ENCODE measurements around the gene CTSW. TPM values are rescaled to one million over a fixed set of nuclear protein-coding genes. Genes with fewer than 3 reads are reported as not detected.
A peak's percentile ranks its signal among the peaks of the same experiment; 100 is the strongest.

The CTSW gene
- total and polyA plus RNA-seq, 2 donors (not counting 1 experiment from before 2014, with no cell fraction given), result 0.84 to 4.6 TPM

DNA sequence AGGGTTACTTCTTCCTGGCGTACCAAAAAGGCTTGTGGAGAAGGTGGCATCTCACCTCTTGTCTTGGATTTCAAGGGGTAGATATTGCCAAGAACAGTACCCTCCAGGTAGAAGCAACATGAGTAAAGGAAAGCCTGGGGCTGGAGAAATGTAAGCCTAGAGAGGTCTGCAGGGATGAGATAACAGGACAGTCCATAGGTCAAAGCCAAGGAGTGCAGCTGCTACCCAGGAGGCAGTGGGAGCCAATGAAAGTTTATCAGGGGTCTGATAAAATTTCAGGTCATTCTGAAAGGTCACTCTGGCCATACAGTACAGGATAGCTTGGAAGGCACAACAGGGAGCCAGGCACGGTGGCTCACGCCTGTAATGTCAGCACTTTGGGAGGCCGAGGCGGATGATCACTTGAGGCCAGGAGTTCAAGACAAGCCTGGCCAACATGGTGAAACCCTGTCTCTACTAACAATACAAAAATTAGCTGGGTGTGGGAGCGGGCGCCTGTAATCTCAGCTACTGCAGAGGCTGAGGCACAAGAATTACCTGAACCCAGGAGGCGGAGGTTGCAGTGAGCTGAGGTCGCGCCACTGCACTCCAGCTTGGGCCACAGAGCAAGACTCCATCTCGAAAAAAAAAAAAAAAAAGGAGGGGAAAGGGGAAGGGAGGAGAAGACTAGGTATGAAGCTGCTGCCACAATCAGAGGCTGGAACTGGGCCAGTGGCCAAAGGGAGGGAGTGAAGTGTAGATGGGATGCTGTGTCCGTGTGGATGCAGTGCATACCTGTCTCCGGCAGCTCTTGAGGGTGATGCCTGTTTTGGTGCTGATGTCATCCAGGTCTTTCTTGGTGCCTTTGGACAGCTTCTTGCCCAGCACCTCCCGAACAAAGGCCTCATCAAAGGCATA, 7.4 kb downstream of the CTSW start:
- peak overlapping the region; percentile 63 to 88 (median 75) for H3K4me3 ChIP-seq (ENCODE audit: control extremely low read depth in 1 of 5, extremely low read depth in 1 of 5, insufficient read depth in 1 of 5, low read depth in 2 of 5, low read length in 4 of 5)
- H3K9me3 ChIP-seq (ENCODE audit: control extremely low read depth in 1 of 3, control insufficient read depth in 2 of 3, insufficient read depth in 1 of 3, low read length in 2 of 3), result no peaks in the 10 kb centered on the region
- ChIA-PET POLR2A (interaction anchor here (0.7 to 6.2 kb wide), 8 partner anchors 13 to 683 kb away, joined by 3 to 65 read pairs (median 10); partner anchors contain the start of genes C11orf68, CFL1, DRAP1 and FOSL1), CTCF (interaction anchor here (1.2 to 15.5 kb wide), 15 partner anchors 8 to 175 kb away, joined by 3 to 244 read pairs (median 11); partner anchors contain the start of genes CFL1, CTSW, KAT5 and MUS81)
- peaks cover 35 to 51% of the 10 kb centered on the region in 2 donors for H3K4me1 ChIP-seq (ENCODE audit: control insufficient read depth in 2 of 2, insufficient read depth in 2 of 2, low read length in 2 of 2)
- H3K9ac ChIP-seq (ENCODE audit: low read length), result peak overlapping the region; percentile 96
- peaks cover 19% of the 10 kb centered on the region for H4K20me1 ChIP-seq (ENCODE audit: control insufficient read depth, insufficient read depth, low read length, poor library complexity, severe bottlenecking)
- Mint-ChIP-seq H3K27me3 (no peaks in the 10 kb centered on the region), H3K4me3 (peak overlapping the region; percentile 98), H3K9me3 (ENCODE audit: insufficient read depth) (no peaks in the 10 kb centered on the region), H3K27ac (peak overlapping the region; percentile 98), H3K4me1 (peaks cover 54% of the 10 kb centered on the region)
- H2AFZ ChIP-seq (ENCODE audit: insufficient read depth, low read depth, low read length, poor library complexity, severe bottlenecking), result peak overlapping the region; percentile 99
- H3K79me2 ChIP-seq (ENCODE audit: control insufficient read depth, insufficient read depth, low read length), result peaks cover 33% of the 10 kb centered on the region
- ATAC-seq (ENCODE audit: low read depth) (no peak), DNase-seq (no peak)
- TF ChIP-seq CTCF (IDR thresholded peaks at IDR 0.05) (no peak), EZH2 (IDR thresholded peaks at IDR 0.05; ENCODE audit: borderline replicate concordance, insufficient read depth, low read depth, low read length, poor library complexity, severe bottlenecking) (no peak)
- peak overlapping the region; percentile 85 for H3K27ac ChIP-seq (ENCODE audit: low read length in 2 of 2)
- H3K27me3 ChIP-seq (replicated peaks in 1 of 4; ENCODE audit: control extremely low read depth in 1 of 4, control insufficient read depth in 3 of 4, insufficient read depth in 4 of 4, low read length in 3 of 4), result no peaks in the 10 kb centered on the region
- intact Hi-C loops (cut with micrococcal nuclease), result no loop called here
- H3K36me3 ChIP-seq (replicated peaks in 1 of 2; ENCODE audit: control extremely low read depth in 1 of 2, control insufficient read depth in 1 of 2, extremely low read depth in 1 of 2, insufficient read depth in 2 of 2, low read length in 1 of 2), result peaks cover 0 to 31% of the 10 kb centered on the region in 2 experiments
- H3K4me2 ChIP-seq (replicated peaks; ENCODE audit: low read depth, low read length, poor library complexity, severe bottlenecking), result peak overlapping the region; percentile 99
- WGBS (ENCODE audit: insufficient coverage), result 93% methylated on average over 12 of the region's 14 CpGs

Measured in B cell (primary cell).